GM11168 (cell line): Measurements from ENCODE around the gene PNRC2.

Experiments
- in situ Hi-C: fragments of 300-500 bp; cut with MboI; formaldehyde crosslinking; loops from one replicate; pipeline ENCODE4 v1.12.0; 2022; ENCODE audit warnings: low sequenced_read_pairs; ENCODE audit not compliant: unreplicated experiment

The PNRC2 gene, protein sequence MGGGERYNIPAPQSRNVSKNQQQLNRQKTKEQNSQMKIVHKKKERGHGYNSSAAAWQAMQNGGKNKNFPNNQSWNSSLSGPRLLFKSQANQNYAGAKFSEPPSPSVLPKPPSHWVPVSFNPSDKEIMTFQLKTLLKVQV

DNA sequence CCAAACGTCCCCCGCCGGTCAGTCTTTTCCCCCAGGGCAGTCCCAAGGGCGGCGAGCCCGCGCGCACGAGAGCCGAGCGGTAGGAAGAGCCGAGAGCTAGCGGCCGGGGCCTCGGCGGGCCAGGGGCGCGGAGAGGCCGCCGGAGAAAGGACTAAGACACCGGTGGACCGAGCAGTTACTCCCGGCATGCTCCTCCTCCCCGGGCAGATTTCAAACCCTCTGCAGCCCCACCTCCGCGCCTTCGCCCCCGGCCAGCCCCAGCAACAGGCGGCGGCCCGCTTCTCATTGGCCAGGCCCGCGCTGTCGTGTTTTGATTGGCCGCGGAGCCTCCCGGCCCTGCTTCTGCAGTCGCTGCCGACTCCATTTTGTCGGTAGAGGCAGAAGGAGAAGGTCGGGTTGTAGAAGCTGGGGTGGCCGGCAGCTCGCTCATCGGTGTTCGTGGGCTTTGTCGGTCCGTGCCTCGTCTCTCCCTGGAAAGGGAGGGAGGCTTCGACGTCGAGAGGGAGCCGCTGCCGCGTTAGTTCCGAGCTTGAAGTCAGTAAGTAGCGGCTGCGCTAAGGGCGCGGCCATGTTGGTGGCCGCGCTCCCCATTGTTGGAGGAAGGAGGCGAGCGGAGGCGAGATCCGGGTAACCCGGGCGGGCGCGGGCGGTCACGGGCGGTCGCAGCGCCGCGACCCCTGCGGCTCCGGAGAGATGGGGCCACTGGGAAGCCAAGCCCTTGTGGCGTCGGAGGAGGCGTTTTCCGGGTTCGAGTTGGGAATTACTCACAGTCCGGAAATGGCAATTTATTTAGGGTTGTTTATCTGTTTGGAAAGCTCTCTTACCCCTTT is at the start of gene PNRC2:
TSS of gene PNRC2 (plus strand) at position 368 of the 830 bp plus-strand sequence. CDS start 1,630 bp downstream, outside the sequence.
- in situ Hi-C loops = no loop called here

DNA sequence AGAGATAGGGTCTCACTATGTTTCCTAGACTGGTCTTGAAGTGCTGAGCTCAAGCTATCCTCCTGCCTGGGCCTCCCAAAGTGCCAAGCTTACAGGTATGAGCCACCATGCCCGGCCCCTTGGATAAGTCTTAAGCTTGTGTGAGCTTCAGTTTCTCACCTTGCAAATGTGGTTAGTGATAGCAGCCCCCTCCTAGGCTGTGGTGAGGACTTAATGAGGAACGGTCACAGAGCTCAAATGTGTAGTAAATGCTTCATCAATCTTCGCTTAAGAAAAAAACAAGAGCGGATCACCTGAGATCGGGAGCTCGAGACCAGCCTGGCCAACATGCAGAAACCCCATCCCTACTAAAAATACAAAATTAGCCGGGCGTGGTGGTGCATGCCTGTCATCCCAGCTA is 49.5 kb upstream of the PNRC2 start:
- in situ Hi-C loops = loop anchor here (25.0 kb wide), 1 partner anchor 323 kb away; no protein-coding TSS in a partner anchor

DNA sequence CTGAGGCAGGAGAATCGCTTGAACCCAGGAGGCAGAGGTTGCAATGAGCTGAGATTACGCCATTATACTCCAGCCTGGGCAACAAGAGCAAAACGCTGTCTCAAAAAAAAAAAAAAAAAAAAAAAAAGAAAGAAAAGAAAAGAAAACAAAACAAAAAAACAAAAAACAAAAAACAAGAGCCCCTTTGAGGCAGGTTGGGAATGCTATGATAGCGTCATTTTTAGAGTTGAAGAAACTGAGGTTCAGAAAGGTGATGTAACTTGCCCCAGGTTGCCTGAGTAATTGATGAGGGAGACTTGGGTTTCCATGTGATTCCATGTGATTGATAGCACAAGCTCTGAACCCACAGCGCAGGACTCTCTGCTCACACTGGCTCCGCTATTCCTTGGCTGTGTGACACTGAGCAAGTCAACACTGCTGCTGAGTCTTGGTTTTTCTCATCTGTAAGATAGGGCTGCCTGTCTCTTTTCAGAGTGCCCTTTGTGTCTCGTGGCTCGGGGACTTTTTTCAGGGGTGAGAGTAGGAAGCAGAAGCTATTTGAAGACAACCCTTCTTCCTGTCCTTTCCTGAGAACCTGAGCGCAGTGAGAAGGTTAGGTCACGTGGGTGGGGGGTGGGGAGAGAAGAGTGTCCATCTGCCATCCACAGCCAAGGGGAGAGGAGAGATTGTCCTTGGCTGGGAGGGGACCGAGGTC is 48.9 kb upstream of the PNRC2 start:
- in situ Hi-C loops = loop anchor here (25.0 kb wide), 1 partner anchor 323 kb away; no protein-coding TSS in a partner anchor

DNA sequence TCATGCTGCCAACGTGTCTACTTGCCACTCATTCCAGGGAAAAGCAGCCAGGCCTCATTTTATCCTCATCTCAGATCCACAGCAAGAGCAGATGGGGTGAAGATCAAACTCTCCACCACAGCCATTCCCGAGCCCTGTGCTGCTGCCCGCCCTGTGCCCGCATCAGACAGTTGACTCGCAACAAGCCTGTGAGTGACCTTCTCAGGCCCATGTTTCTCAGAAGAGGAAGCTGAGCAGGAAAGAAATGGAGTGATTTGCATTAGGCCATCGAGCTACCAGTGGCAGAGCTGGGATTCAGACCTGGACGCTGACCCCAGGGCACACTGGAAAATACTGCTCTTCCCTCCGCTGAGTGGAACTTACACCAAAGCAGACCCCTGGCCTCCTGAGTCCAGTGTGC is 47.7 kb upstream of the PNRC2 start:
- in situ Hi-C loops = loop anchor here (25.0 kb wide), 1 partner anchor 325 kb away; no protein-coding TSS in a partner anchor

DNA sequence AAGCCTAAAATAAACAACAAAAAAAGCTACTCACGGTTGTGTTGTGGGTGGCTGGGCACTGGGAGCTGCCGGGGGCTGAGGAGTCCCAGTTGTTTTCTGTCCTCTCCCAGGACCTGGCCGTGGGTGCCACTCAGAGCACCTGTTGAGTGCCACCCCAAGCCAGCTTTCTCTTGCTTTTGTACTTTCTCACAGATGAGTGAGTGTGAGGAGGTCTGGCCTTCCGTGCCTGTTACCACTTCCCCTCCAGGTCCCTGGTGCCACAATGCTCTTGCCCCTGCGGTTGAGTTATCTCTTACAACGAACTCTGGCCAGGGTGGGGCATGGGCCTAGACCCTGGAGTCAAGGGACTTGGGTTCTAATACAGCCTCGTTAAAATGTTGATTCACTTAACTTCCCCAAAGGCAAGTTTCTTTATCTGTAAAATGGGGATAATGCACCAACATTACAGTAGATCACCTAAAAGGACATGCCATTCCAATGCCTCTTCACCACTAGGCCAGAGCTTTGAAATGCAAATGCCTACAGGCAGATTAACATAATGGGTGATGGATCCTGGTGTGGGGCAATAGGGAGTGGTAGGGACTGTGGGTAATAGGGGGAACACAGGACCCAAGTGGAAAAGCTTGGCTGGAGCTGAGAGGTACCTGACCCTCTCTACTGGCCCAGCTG is 46.3 kb upstream of the PNRC2 start, which contains the start of gene CNR2:
TSS of gene CNR2 (minus strand) at position 151 of the 669 bp plus-strand sequence. CDS start 37,745 bp downstream, outside the sequence.
- in situ Hi-C loops = loop anchor here (25.0 kb wide), 1 partner anchor 326 kb away; no protein-coding TSS in a partner anchor

DNA sequence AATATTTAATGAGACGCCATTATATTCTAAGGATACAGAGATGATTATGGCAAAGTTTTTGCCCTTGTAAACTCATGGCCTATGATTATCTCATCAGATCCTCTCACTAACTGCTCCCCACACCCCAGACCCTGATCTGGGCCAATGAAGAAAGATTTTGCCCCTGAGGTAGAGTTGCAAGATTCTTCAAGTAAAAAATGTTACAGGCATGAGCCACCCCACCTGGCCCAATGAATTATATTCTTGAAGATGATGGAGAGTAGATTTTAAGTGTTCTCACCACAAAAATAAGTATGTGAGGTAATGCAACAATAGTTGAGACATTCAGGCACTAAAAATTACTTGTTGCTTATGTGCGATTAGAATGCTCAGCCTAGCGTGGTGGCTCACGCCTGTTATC is 44.7 kb upstream of the PNRC2 start:
- in situ Hi-C loops = loop anchor here (5.0 to 25.0 kb wide), 2 partner anchors 108 to 328 kb away; no protein-coding TSS in a partner anchor

DNA sequence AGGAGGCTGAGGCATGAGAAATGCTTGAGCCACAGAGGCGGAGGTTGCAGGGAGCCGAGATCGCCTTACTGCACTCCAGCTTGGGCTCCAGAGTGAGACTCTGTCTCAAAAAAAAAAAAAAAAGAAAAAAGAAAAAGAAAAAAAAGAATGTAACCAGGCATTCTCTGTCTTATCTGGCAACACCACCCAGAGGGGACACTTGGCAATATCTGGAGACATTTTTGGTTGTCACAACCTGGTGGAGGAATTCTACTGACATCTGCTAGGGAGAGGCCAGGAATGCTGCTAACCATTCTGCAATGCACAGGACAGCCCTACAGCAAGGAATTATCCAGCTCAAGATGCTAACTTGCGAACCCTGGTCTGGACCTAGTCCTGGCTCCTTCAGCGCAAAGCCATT is 44.2 kb upstream of the PNRC2 start:
- in situ Hi-C loops = loop anchor here (5.0 to 25.0 kb wide), 2 partner anchors 108 to 328 kb away; no protein-coding TSS in a partner anchor

DNA sequence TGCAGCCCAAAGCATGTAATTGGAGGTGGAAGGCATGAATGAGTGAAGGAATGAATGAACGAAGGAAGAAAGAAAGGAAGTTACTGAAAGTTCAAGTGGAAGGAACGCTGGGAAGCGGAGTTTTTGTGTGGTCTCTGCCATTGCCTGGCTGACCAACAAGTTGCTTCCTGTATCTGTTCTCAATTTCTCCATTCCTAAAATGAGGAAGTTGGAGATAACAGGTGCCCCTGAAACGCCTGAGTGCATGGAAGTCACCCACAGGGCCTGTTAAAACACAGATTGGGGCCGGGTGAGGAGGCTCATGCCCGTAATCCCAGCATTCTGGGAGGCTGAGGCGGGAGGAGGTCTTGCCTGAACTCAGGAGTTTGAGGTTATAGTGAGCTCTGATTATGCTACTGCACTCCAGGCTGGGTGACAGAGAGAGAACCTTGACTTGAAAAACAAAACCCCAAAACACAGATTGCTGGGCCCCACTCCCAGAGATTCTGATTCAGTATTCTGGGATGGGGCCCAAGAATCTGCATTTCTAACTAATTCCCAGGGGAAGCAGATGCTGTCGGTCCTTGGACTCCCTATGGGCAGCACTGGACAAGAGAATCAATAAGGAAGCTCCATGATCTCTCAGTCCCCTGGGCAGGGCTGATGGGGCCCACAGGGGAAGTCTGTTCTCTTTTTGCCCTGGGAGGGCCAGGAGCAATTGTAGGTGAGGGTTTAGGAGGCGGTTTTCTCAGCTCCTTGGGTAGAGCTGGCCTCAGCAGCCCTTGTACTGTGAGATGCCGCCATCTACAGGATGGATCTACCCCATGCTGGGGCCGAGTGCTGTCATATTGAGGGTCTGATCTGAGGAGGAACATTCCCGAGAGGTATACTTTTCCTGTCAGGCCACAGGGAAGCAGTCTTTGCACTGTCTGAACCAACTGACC is 43.2 kb upstream of the PNRC2 start:
- in situ Hi-C loops = loop anchor here (5.0 to 25.0 kb wide), 2 partner anchors 109 to 329 kb away; no protein-coding TSS in a partner anchor

DNA sequence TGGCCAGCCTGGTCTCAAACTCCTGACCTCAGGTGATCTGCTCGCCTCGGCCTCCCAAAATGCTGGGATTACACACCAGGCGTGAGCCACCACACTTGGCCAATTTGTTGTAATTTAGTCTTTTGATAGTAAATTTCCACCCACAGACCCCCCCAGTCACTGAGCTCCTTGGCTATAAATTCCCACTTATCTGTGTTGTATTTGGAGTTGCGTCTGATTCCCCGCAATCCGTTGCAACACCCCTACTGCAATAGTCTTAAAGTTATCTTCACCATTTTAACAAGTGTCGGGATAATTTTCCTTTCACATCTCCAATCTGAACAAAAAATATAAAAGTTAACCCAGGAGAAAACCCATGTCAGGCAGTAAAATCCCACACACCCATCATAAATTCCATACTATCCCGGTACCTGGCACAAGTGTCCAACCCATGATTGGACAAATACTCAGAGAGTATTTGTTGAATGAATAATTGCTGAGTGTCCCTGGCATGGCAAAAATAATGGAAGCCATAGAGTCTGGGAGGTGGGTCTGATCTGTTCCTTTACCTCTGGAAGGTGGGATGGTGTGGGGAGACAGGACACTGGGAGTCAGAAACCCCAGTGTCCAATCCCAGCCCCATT is 37.2 kb upstream of the PNRC2 start:
- in situ Hi-C loops = loop anchor here (25.0 kb wide), 1 partner anchor 335 kb away; no protein-coding TSS in a partner anchor

DNA sequence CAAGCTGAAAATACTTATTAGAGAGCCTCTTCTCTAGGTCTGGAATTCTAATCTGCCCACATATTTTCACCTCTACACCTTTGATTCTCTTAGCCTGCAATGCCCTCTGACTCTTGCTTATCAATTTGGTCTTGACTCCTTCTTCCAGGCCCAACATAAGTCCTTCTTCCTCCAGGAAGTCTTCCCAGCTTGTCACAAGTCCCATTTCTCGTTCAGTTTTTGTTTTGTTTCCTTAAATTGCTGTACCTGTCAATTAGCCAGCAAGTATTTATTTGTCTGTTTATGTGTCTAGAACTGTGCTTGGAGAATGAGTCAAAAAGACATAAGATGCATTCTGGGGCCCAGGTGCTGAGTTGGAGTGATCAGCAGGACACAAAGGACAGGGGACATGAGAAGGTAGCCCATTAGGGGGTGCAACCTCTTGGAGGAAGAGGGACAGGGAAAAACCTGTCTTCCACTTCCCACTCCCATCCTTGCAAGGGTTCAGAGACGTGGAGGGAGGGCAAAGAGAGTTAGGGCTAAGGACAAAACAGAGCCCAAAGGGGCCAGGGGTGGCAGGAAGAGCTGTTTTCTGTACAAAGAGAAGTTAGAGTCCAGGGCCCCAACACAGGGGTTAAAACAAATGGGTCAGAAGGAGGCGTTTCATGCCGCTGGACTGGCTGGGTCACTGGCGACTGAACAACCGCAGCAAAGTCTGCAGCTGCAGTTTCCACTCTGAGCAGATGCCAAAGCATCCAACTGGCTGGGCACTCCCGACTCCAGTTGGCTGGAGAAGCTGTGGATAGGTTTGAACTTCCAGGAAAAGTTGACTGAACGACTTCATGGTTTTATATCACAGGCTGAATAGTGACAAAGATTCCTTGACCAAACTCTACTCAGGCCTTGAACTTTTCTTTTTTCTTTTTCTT is 35.8 kb upstream of the PNRC2 start:
- in situ Hi-C loops = loop anchor here (25.0 kb wide), 1 partner anchor 337 kb away; no protein-coding TSS in a partner anchor

DNA sequence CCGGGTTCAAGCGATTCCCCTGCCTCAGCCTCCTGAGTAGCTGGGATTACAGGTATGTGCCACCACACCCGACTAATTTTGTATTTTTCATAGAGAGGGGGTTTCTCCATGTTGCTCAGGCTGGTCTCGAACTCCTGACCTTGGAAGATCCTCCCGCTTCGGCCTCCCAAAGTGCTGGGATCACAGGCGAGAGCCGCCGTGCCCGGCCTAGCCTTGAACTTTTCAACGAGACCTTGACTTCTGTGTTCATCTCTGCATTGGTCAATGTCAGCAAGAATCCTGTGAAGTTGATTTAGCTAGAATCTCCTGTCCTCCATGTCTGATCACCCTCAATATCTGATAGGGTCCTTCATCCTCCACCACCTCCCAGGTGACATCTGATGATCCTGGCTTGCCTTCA is 35.0 kb upstream of the PNRC2 start:
- in situ Hi-C loops = loop anchor here (25.0 kb wide), 1 partner anchor 337 kb away; no protein-coding TSS in a partner anchor

DNA sequence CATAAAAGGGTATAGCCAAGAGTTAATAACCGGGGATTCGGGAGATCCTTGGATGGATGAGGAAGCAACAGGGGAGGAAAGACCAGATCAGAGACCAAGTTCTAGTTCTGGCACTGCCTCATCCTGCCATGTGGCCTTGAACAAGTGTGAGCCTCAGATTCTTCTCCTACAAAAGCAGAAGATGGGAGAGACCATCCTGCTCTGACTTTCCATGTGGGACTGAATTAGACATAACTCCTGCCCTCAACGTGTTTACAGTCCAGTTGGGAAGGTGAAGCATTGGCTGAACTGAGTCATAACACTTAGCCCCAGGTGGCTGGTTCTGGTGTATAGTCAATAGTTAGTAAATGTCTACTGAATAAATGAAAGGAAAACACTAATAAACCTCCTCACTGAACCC is 34.3 kb upstream of the PNRC2 start:
- in situ Hi-C loops = no loop called here

DNA sequence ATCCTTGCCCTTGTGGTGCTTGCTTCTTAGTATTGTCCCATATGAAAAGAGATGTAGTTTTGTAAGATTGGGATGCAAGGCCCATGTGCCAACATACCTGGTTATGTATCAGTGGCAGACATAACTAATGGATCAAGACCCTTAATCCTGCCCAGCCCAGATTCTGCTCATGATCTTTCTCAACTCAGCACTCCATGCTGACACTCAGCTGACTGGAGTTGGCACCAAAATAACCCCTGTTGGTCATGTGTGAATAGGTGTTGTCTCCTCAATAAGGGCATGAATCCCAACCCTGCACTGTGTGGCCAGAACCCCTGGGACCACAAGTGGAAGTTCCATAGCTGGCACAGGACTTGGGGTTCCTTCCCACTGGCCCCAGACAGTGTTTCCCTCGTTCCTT is 32.5 kb upstream of the PNRC2 start:
- in situ Hi-C loops = no loop called here

DNA sequence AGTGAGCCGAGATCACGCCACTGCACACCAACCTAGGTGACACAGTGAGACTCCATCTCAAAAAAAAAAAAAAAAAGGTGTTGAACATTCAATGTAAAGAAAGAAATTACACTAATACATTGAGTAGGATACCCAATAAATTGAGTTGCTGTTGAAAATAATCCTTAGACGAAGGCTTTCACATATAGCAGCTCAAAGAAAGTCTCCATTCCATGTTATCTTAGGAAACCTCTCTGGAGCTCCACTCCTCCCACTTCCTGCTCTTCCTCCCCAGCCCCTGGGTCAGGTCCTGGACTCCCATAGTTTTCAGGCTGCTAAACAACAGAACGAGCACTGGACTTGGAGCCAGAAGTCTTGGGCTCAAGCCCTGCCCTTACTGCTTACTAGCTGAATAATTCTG is 30.8 kb upstream of the PNRC2 start:
- in situ Hi-C loops = no loop called here

DNA sequence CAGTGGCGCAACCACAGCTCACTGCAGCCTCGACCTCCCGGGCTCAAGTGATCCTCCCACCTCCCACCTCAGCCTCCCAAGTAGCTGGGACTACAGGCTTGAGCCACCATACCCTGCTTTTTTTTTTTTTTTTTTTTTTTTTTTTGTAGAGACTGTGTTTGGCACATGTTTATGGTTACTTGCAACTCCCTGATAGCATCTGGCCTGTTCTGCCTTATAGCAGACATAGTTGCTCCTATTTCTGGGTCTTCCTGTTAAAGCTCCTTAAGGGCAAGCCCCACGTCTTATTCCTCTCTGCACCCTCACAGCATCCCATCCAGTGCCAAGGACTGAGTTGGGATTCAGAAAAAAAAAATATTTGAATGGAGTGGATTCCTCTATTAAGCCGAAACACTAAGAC is 29.4 kb upstream of the PNRC2 start:
- in situ Hi-C loops = no loop called here

DNA sequence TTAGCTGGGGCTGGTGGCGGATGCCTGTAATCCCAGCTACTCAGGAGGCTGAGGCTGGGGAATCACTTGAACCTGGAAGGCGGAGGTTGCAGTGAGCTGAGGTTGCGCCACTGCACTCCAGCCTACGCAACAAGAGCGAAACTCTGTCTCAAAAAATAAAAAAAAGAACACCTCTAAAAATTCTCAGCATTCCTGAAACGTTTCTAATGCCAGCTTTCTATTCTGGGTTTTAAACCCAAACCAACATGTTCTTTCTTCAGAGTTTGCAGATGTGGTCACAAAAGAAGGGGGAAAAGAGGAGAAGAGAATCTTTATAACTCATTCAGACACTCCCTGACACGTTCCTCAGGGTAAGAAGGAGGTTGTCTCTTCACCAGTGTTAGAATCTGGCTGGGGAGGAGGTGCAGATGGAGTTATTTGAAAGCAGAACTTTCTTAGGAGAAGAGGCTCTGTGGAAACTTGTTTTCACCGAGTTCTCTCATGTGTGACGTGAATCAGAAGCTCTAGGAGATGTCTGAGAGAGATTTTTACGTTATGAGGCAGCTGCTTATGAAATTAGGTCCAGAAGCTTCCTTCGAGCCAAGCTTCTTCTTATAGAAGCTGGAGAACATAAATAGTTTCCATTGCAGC is 28.7 kb upstream of the PNRC2 start:
- in situ Hi-C loops = no loop called here

DNA sequence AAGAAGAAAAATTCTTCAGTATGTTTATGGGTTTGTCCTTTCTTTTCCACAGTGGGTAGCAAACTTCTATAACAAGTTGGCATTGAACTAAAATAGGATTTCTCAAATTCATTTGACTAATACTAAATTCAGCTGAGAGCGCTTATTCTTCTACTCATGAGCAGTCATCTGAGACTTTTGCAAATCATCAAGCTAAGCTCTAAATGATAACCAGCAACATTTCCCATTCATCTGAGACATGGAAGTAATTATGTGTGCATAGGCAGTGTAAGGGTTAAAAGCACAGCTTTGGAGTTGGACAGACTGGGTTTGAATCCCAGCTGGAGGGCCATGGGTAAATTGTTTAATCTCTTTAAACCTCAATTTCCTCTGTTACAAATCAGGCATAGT is 28.1 kb upstream of the PNRC2 start:
- in situ Hi-C loops = no loop called here
